ENCODE results near the gene GNAI2.

DNA sequence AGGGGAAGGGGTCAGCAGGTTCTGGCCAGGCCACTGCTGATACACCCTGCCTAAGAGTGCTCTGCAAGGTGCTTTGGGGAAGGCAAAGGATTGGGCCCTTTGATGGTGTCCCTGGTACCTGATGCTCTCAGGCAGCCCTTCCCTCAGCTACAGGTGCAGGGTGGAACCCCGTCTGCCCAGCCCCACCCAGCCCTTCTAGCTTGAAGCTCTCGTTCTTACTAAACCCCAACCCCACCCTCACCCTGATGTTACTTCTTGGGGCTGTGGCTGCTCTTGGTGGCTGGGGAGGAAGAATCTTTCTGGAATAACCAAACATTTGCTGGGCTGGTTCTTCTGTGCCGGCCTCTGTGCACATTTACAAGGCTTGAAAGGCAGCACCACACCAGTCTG is 6.4 kb downstream of the GNAI2 start:
- no peak for TF ChIP-seq POLR2AphosphoS5 (IDR thresholded peaks at IDR 0.05; ENCODE audit: low read depth, low read length)
- TF ChIP-seq, protein P1, sequence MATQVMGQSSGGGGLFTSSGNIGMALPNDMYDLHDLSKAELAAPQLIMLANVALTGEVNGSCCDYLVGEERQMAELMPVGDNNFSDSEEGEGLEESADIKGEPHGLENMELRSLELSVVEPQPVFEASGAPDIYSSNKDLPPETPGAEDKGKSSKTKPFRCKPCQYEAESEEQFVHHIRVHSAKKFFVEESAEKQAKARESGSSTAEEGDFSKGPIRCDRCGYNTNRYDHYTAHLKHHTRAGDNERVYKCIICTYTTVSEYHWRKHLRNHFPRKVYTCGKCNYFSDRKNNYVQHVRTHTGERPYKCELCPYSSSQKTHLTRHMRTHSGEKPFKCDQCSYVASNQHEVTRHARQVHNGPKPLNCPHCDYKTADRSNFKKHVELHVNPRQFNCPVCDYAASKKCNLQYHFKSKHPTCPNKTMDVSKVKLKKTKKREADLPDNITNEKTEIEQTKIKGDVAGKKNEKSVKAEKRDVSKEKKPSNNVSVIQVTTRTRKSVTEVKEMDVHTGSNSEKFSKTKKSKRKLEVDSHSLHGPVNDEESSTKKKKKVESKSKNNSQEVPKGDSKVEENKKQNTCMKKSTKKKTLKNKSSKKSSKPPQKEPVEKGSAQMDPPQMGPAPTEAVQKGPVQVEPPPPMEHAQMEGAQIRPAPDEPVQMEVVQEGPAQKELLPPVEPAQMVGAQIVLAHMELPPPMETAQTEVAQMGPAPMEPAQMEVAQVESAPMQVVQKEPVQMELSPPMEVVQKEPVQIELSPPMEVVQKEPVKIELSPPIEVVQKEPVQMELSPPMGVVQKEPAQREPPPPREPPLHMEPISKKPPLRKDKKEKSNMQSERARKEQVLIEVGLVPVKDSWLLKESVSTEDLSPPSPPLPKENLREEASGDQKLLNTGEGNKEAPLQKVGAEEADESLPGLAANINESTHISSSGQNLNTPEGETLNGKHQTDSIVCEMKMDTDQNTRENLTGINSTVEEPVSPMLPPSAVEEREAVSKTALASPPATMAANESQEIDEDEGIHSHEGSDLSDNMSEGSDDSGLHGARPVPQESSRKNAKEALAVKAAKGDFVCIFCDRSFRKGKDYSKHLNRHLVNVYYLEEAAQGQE (IDR thresholded peaks at IDR 0.05; ENCODE audit: insufficient read depth in 1 of 2, low read depth in 2 of 2, low read length in 2 of 2): no peak
- TF ChIP-seq FOXP2 (optimal IDR thresholded peaks at IDR 0.05; ENCODE audit: borderline replicate concordance, extremely low read depth, extremely low read length, insufficient read depth): no peak
- no peak for TF ChIP-seq TAF1 (IDR thresholded peaks at IDR 0.05; ENCODE audit: borderline replicate concordance, insufficient read depth, low read length)
- TF ChIP-seq SIN3A (IDR thresholded peaks at IDR 0.05; ENCODE audit: borderline replicate concordance, insufficient read depth, low read length): no peak

All from PFSK-1 (cell line).